GM12878 (cell line): ENCODE results near the gene NPRL2. TPM values are rescaled to one million over a fixed set of nuclear protein-coding genes. Genes with fewer than 3 reads are reported as not detected.
A peak's percentile ranks its signal among the peaks of the same experiment; 100 is the strongest.

ENCODE experiments used
- ATF2 ChIP-seq: IDR thresholded peaks from 2 replicates; pipeline ENCODE4 v1.6.1; 2012; ENCODE audit warnings: low read length, inconsistent platforms
- BCL11A ChIP-seq: IDR thresholded peaks from 2 replicates; pipeline ENCODE4 v1.6.1; 2011; ENCODE audit warnings: low read depth, low read length
- CBX3 ChIP-seq: fragments of 200-600 bp; sonication (generic); IDR thresholded peaks from 2 replicates; pipeline ENCODE4 v1.6.1; 2016; ENCODE audit warnings: low read depth, borderline replicate concordance
- CBX5 ChIP-seq: sonication (generic); IDR thresholded peaks from 2 replicates; pipeline ENCODE4 v1.6.1; 2016; ENCODE audit warnings: low read depth, moderate library complexity, mild to moderate bottlenecking, inconsistent platforms
- CTCF ChIP-seq, 3 experiments: IDR thresholded peaks in 2 of 3; conservative IDR thresholded peaks in 1 of 3; 2 replicates each; pipeline ENCODE4 v1.5.1; 2011; ENCODE audit warnings: low read depth in 3 of 3, low read length in 3 of 3, mild to moderate bottlenecking in 3 of 3, control low read depth in 2 of 3, moderate library complexity in 2 of 3, inconsistent platforms in 1 of 3, mixed read lengths in 1 of 3; ENCODE audit not compliant: control insufficient read depth in 2 of 3, insufficient read depth in 1 of 3; ENCODE audit errors: extremely low read depth in 1 of 3
- FOXK2 ChIP-seq: fragments of 450-650 bp; IDR thresholded peaks from 2 replicates; pipeline ENCODE4 v1.6.1; 2017; ENCODE audit warnings: mild to moderate bottlenecking, moderate library complexity
- HDGF ChIP-seq: fragments of 450-650 bp; IDR thresholded peaks from 2 replicates; pipeline ENCODE4 v1.6.1; 2016; ENCODE audit warnings: antibody characterized with exemption
- IKZF2 ChIP-seq, 2 experiments: fragments of 450-650 bp; IDR thresholded peaks; 2 replicates each; pipeline ENCODE4 v1.6.1; 2017; ENCODE audit warnings: mild to moderate bottlenecking in 2 of 2, moderate library complexity in 2 of 2
- MTA2 ChIP-seq: fragments of 450-650 bp; IDR thresholded peaks from 2 replicates; pipeline ENCODE4 v1.6.1; 2016; ENCODE audit warnings: low read depth, mild to moderate bottlenecking, moderate library complexity
- NFYB ChIP-seq: IDR thresholded peaks from 2 replicates; pipeline ENCODE4 v1.6.1; 2011; ENCODE audit warnings: low read depth, mild to moderate bottlenecking, low read length, improper control_type of control experiment, moderate library complexity; ENCODE audit not compliant: insufficient read depth
- NR2C1 ChIP-seq: fragments of 450-650 bp; IDR thresholded peaks from 2 replicates; pipeline ENCODE4 v1.6.1; 2017; ENCODE audit warnings: antibody characterized with exemption, mild to moderate bottlenecking, moderate library complexity
- POLR2AphosphoS5 ChIP-seq: IDR thresholded peaks from 2 replicates; pipeline ENCODE4 v1.6.1; 2011; ENCODE audit warnings: mild to moderate bottlenecking, low read length, inconsistent platforms
- SMAD1 ChIP-seq: fragments of 450-650 bp; IDR thresholded peaks from 2 replicates; pipeline ENCODE4 v1.6.1; 2018; ENCODE audit warnings: mild to moderate bottlenecking, low read depth; ENCODE audit not compliant: partially characterized antibody
- STAT3 ChIP-seq: IDR thresholded peaks from 2 replicates; pipeline ENCODE4 v1.6.1; 2011; ENCODE audit warnings: low read depth, low read length, improper control_type of control experiment
- SUPT20H ChIP-seq: IDR thresholded peaks from 2 replicates; pipeline ENCODE4 v1.6.1; 2011; ENCODE audit warnings: low read depth, mild to moderate bottlenecking, low read length, moderate library complexity, borderline replicate concordance; ENCODE audit not compliant: control insufficient read depth
- YBX1 ChIP-seq: fragments of 450-650 bp; IDR thresholded peaks from 2 replicates; pipeline ENCODE4 v1.6.1; 2016; ENCODE audit warnings: antibody characterized with exemption
- ZNF592 ChIP-seq: fragments of 450-650 bp; IDR thresholded peaks from 2 replicates; pipeline ENCODE4 v1.6.1; 2017; ENCODE audit warnings: mild to moderate bottlenecking, moderate library complexity
- ZNF687 ChIP-seq: fragments of 450-650 bp; IDR thresholded peaks from 2 replicates; pipeline ENCODE4 v1.6.1; 2017; ENCODE audit warnings: mild to moderate bottlenecking, moderate library complexity
- polyA plus RNA-seq, 11 experiments: library from polyadenylated mRNA; depleted of rRNA in 4 of 11; unstranded in 6 of 11; stranded (reverse) in 5 of 11; fragments of >200 nt; fragmentation: Nextera tagmentation in 4 of 11; fragmentation: Illumina TruSeq in 1 of 11; extraction: Ambion mirVana in 4 of 11; extraction: Trizol in 1 of 11; gene quantifications; 1 replicate in 1 of 11; 2 replicates in 10 of 11; pipeline versions ENCODE4 v1.2.1 to v1.2.3, GENCODE V29; 2011 to 2016; ENCODE audit warnings: inconsistent platforms in 2 of 11, missing spikeins in 2 of 11, low read depth in 1 of 11
- total RNA-seq, 4 experiments: library from RNA; depleted of rRNA in 3 of 4; stranded (reverse); fragments of >200 nt in 3 of 4; fragmentation: Illumina TruSeq in 1 of 4; extraction: Trizol in 1 of 4; gene quantifications; 2 replicates each; pipeline versions ENCODE4 v1.2.1 to v1.2.3, GENCODE V29; 2013 to 2021

NPRL2 gene
- total and polyA plus RNA-seq, 10 of the 15 experiments (the other 5 are each of a cell fraction or from before 2014, with no cell fraction given), result 17.8 to 54.2 (median 32.9) TPM

- TF ChIP-seq CBX5 (no peak), HDGF (0 out of 2 replicates have a peak, but pooled peaks have one; percentile 51), CBX3 (no peak), ZNF687 (peak; percentile 91), SUPT20H (no peak), ATF2 (no peak), FOXK2 (no peak), STAT3 (no peak), YBX1 (no peak), POLR2AphosphoS5 (no peak; the same call in 1 of the 2 replicates), SMAD1 (no peak), CTCF (IDR thresholded peaks at IDR 0.05 in 2 of 3, conservative IDR thresholded peaks at IDR 0.05 in 1 of 3; ENCODE audit: control insufficient read depth in 2 of 3, extremely low read depth in 1 of 3, insufficient read depth in 1 of 3, low read depth in 3 of 3, low read length in 3 of 3) (no peak), ZNF592 (no peak), NR2C1 (no peak), MTA2 (peak; percentile 50; the same call in 1 of the 2 replicates), IKZF2 (IDR thresholded peaks at IDR 0.05) (peak in 1 of 2 experiments; percentile 24; a peak in 1 of 4 replicates), BCL11A (no peak), NFYB (0 out of 2 replicates have a peak, but pooled peaks have one; percentile 39)
Observed at GRCh38 chr3:50340448-50341329, 9.9 kb downstream of the NPRL2 start, which contains the start of gene RASSF1 (continued).
